H1 (cell line): ENCODE data around the gene KATNBL1. TPM values are rescaled to one million over a fixed set of nuclear protein-coding genes. Genes with fewer than 3 reads are reported as not detected.

Experiments
- CTCF ChIA-PET: fragments of 300-600 bp; sonication (Branson Sonifier 250); formaldehyde crosslinking; loops from one replicate; lab custom pipeline; 2021; ENCODE audit not compliant: partially characterized antibody; lab: Charles Lee
- POLR2A ChIA-PET: fragments of 300-600 bp; sonication (Branson Sonifier 250); formaldehyde crosslinking; loops from one replicate; lab custom pipeline; 2021; ENCODE audit warnings: inconsistent platforms; ENCODE audit not compliant: partially characterized antibody; lab: Charles Lee
- DNase-seq, 2 experiments: peaks; one replicate each; pipeline versions ENCODE4 v3.0.0 to v3.0.0-alpha.2; 2010 to 2022; ENCODE audit warnings: low spot score in 2 of 2, low read depth in 1 of 2, mixed read lengths in 1 of 2
- FAIRE-seq: peaks from 2 replicates; lab custom pipeline; 2011; peaks lifted over from hg19 to GRCh38; lab: Jason Lieb, UNC
- H2AFZ ChIP-seq: 2 replicates; pipeline ENCODE4 v1.8.1; 2012; ENCODE audit warnings: low read length, inconsistent platforms
- H2AK5ac ChIP-seq: 2 replicates; pipeline ENCODE4 v1.6.1; 2013; ENCODE audit warnings: low read depth, low read length
- H2BK120ac ChIP-seq: replicated peaks from 2 replicates; pipeline ENCODE3; 2013; ENCODE audit warnings: low read depth, low read length, inconsistent platforms
- H2BK12ac ChIP-seq: 2 replicates; pipeline ENCODE4 v1.6.1; 2013; ENCODE audit warnings: low read depth, low read length
- H2BK15ac ChIP-seq: 2 replicates; pipeline ENCODE4 v1.6.1; 2013; ENCODE audit warnings: low read length
- H2BK20ac ChIP-seq: 2 replicates; pipeline ENCODE4 v1.6.1; 2013; ENCODE audit warnings: low read length
- H2BK5ac ChIP-seq: 2 replicates; pipeline ENCODE4 v1.6.1; 2013; ENCODE audit warnings: low read depth, low read length
- H3K14ac ChIP-seq: 2 replicates; pipeline ENCODE4 v1.6.1; 2013; ENCODE audit warnings: inconsistent platforms; ENCODE audit not compliant: insufficient read length
- H3K18ac ChIP-seq: 2 replicates; pipeline ENCODE4 v1.6.1; 2013; ENCODE audit warnings: low read length; ENCODE audit errors: extremely low read depth
- H3K23ac ChIP-seq: 2 replicates; pipeline ENCODE4 v1.6.1; 2013; ENCODE audit warnings: inconsistent platforms; ENCODE audit not compliant: insufficient read length
- H3K23me2 ChIP-seq: 2 replicates; pipeline ENCODE4 v1.6.1; 2013; ENCODE audit warnings: low read depth, low read length
- H3K27ac ChIP-seq: 2 replicates; pipeline ENCODE4 v1.6.1; 2011; ENCODE audit warnings: low read depth, low read length, inconsistent platforms
- H3K27me3 ChIP-seq, 4 experiments: replicated peaks in 1 of 4; 1 replicate in 1 of 4; 2 replicates in 3 of 4; pipeline versions ENCODE4 v1.6.1 to v1.8.1; 2011 to 2013; ENCODE audit warnings: low read length in 3 of 4, mild to moderate bottlenecking in 3 of 4, inconsistent platforms in 2 of 4, mixed read lengths in 2 of 4, moderate library complexity in 1 of 4; ENCODE audit not compliant: control insufficient read depth in 3 of 4, insufficient read depth in 3 of 4; ENCODE audit errors: extremely low read depth in 1 of 4
- H3K36me3 ChIP-seq, 4 experiments: 2 replicates each; pipeline versions ENCODE4 v1.6.1 to v1.8.1; 2011 to 2013; ENCODE audit warnings: mild to moderate bottlenecking in 4 of 4, low read length in 3 of 4, moderate library complexity in 2 of 4, control low read depth in 1 of 4, inconsistent platforms in 1 of 4; ENCODE audit not compliant: insufficient read depth in 4 of 4, control insufficient read depth in 2 of 4
- H3K4ac ChIP-seq: replicated peaks from 2 replicates; pipeline ENCODE3; 2013; ENCODE audit warnings: low read length, low read depth, mixed read lengths, inconsistent platforms; ENCODE audit not compliant: insufficient read length
- H3K4me1 ChIP-seq, 4 experiments: replicated peaks in 1 of 4; 1 replicate in 1 of 4; 2 replicates in 3 of 4; pipeline versions ENCODE4 v1.6.1 to v1.8.1; 2011 to 2013; ENCODE audit warnings: low read length in 3 of 4, inconsistent platforms in 2 of 4, mixed read lengths in 1 of 4; ENCODE audit not compliant: insufficient read depth in 4 of 4, control insufficient read depth in 3 of 4
- H3K4me2 ChIP-seq, 2 experiments: 2 replicates each; pipeline versions ENCODE4 v1.6.1 to v1.8.1; 2011 to 2013; ENCODE audit warnings: low read depth in 2 of 2, low read length in 2 of 2, control low read depth in 1 of 2, inconsistent platforms in 1 of 2, mild to moderate bottlenecking in 1 of 2; ENCODE audit not compliant: insufficient read depth in 1 of 2
- H3K4me3 ChIP-seq, 4 experiments: fragments of 200-600, 300-600 bp in 1 of 4; sonication (generic), shearing (Covaris generic), sonication (Bioruptor Twin) in 1 of 4; 2 replicates each; pipeline versions ENCODE4 v1.5.1 to v1.8.1; 2011 to 2016; ENCODE audit warnings: low read length in 4 of 4, low read depth in 3 of 4, control low read depth in 2 of 4, inconsistent platforms in 2 of 4, mild to moderate bottlenecking in 2 of 4, mixed read lengths in 1 of 4, moderate library complexity in 1 of 4; ENCODE audit not compliant: insufficient read depth in 2 of 4; ENCODE audit errors: extremely low read depth in 1 of 4
- H3K56ac ChIP-seq: replicated peaks from 2 replicates; pipeline ENCODE3; 2013; ENCODE audit warnings: low read depth, mild to moderate bottlenecking, mixed read lengths, low read length, inconsistent platforms; ENCODE audit not compliant: insufficient read length
- H3K79me1 ChIP-seq: 2 replicates; pipeline ENCODE4 v1.6.1; 2013; ENCODE audit warnings: low read depth, low read length, control low read depth
- H3K79me2 ChIP-seq, 2 experiments: 2 replicates each; pipeline versions ENCODE4 v1.6.1 to v1.8.1; 2012 to 2013; ENCODE audit warnings: low read length in 2 of 2, mild to moderate bottlenecking in 2 of 2, inconsistent platforms in 1 of 2; ENCODE audit not compliant: insufficient read depth in 2 of 2, control insufficient read depth in 1 of 2
- H3K9ac ChIP-seq, 4 experiments: replicated peaks in 1 of 4; 1 replicate in 1 of 4; 2 replicates in 3 of 4; pipeline versions ENCODE4 v1.6.1 to v1.8.1; 2011 to 2013; ENCODE audit warnings: low read depth in 3 of 4, low read length in 3 of 4, control low read depth in 2 of 4, mild to moderate bottlenecking in 2 of 4, moderate library complexity in 2 of 4, inconsistent platforms in 1 of 4; ENCODE audit errors: extremely low read depth in 1 of 4
- H3K9me3 ChIP-seq, 2 experiments: 2 replicates each; pipeline versions ENCODE4 v1.6.1 to v1.8.1; 2012 to 2013; ENCODE audit warnings: mild to moderate bottlenecking in 2 of 2, moderate library complexity in 2 of 2, control low read depth in 1 of 2, inconsistent platforms in 1 of 2, low read depth in 1 of 2, low read length in 1 of 2, mixed read lengths in 1 of 2; ENCODE audit not compliant: insufficient read depth in 2 of 2
- H4K20me1 ChIP-seq, 2 experiments: replicated peaks in 1 of 2; 2 replicates each; pipeline versions ENCODE3 to v1.8.1; 2011 to 2013; ENCODE audit warnings: inconsistent platforms in 2 of 2, low read length in 2 of 2, mild to moderate bottlenecking in 1 of 2; ENCODE audit not compliant: insufficient read depth in 2 of 2, control insufficient read depth in 1 of 2
- H4K5ac ChIP-seq: 2 replicates; pipeline ENCODE4 v1.6.1; 2013; ENCODE audit warnings: low read length, low read depth, mixed read lengths, inconsistent platforms; ENCODE audit not compliant: insufficient read length
- H4K8ac ChIP-seq: 2 replicates; pipeline ENCODE4 v1.8.0; 2013; ENCODE audit warnings: mild to moderate bottlenecking, moderate library complexity, low read length, inconsistent platforms; ENCODE audit not compliant: insufficient read depth; ENCODE audit errors: extremely low read depth
- H4K91ac ChIP-seq: replicated peaks from 2 replicates; pipeline ENCODE3; 2013; ENCODE audit warnings: low read length, mixed read lengths, inconsistent platforms; ENCODE audit not compliant: insufficient read length
- CBX8 ChIP-seq: fragments of 300-800, 300-1000 bp; sonication (generic); IDR thresholded peaks from 2 replicates; pipeline ENCODE4 v1.7.1; 2016; ENCODE audit warnings: low read depth, low read length, borderline replicate concordance
- FOSL1 ChIP-seq: IDR thresholded peaks from 2 replicates; pipeline ENCODE4 v1.6.1; 2011; ENCODE audit warnings: mild to moderate bottlenecking, low read depth, low read length, moderate library complexity; ENCODE audit not compliant: insufficient read depth
- GTF2F1 ChIP-seq: IDR thresholded peaks from 2 replicates; pipeline ENCODE4 v1.6.1; 2012; ENCODE audit warnings: low read depth, low read length, improper control_type of control experiment, borderline replicate concordance
- HDAC2 ChIP-seq, 2 experiments: fragments of 300-600 bp in 1 of 2; sonication (generic) in 1 of 2; IDR thresholded peaks; 2 replicates each; pipeline ENCODE4 v1.6.1; 2011 to 2012; ENCODE audit warnings: low read depth in 2 of 2, low read length in 2 of 2, mild to moderate bottlenecking in 2 of 2, moderate library complexity in 2 of 2, borderline replicate concordance in 1 of 2, inconsistent platforms in 1 of 2
- SRF ChIP-seq: IDR thresholded peaks from 2 replicates; pipeline ENCODE4 v1.6.1; 2011; ENCODE audit warnings: mild to moderate bottlenecking, low read depth, low read length, moderate library complexity
- WGBS, 2 experiments: shearing (Covaris generic) in 1 of 2; methylation state at CpG; one replicate each; pipeline versions ENCODE4 v1.1.6 to v1.1.7; 2013 to 2015; ENCODE audit warnings: low lambda C conversion rate in 2 of 2, mixed read lengths in 2 of 2, inconsistent platforms in 1 of 2, low coverage in 1 of 2, missing lambda C conversion rate in 1 of 2; ENCODE audit not compliant: insufficient replicate concordance in 2 of 2, insufficient coverage in 1 of 2, insufficient read length in 1 of 2; ENCODE audit errors: extremely low coverage in 1 of 2, missing lambda C conversion rate in 1 of 2; 5-methylcytosine and 5-hydroxymethylcytosine counted together
- polyA plus RNA-seq, 7 experiments: library from polyadenylated mRNA; depleted of rRNA in 3 of 7; stranded (reverse) in 5 of 7; unstranded in 2 of 7; fragments of >200 nt in 5 of 7; fragments of 200-250 nt in 2 of 7; gene quantifications; 1 replicate in 5 of 7; 2 replicates in 1 of 7; 4 replicates in 1 of 7; pipeline versions ENCODE4 v1.2.1 to v1.2.3, GENCODE V29; 2011 to 2013; ENCODE audit warnings: missing spikeins in 2 of 7, mixed read lengths in 2 of 7
- total RNA-seq: library from RNA; stranded (reverse); fragmentation: NEBNext Ultra II Directional; extraction: Animal tissue kit (Norgen Biotek cat#: 25700); gene quantifications from 2 replicates; pipeline ENCODE4 v1.2.1, GENCODE V29; 2021

KATNBL1 gene
- total and polyA plus RNA-seq, 2 of the 8 experiments (the other 6 are each of a cell fraction or from before 2014, with no cell fraction given), result 14.2 to 51.4 TPM

DNA sequence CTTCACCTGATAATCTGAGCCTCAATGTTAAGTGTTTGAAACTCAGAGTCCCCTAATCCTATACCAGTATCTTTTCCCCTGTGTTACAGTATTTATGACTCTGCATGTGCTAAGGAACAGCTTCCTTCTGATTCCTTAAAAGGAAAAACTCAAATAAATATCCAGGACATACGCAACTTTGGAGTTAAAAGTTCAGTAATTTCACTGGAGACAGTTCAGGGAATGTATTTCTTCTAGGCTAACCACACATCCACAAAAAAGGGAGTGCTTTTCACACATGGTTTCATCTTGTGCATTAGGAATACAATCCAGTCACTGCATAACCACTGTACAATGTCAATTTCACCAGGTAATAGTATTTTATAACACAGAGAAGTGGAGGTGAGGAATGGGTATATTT is 77.0 kb downstream of the KATNBL1 start:
- H3K27ac ChIP-seq, result no peak overlapping the region
- FAIRE-seq, result peak; percentile 19
- H3K23me2 ChIP-seq, result no peaks in the 10 kb centered on the region
- H3K9ac ChIP-seq, result no peak overlapping the region
- POLR2A ChIA-PET, result interaction anchor here (1.2 to 1.4 kb wide), 2 partner anchors 9 to 10 kb away, joined by 3 to 7 read pairs; no protein-coding TSS in a partner anchor
- no peaks in the 10 kb centered on the region for H3K27me3 ChIP-seq
- CTCF ChIA-PET, result interaction anchor here (0.9 to 5.2 kb wide), 3 partner anchors 22 to 30 kb away, joined by 3 to 26 read pairs (median 3); no protein-coding TSS in a partner anchor
- H2BK120ac ChIP-seq, result no peak overlapping the region
- no peak overlapping the region for H2BK12ac ChIP-seq
- no peak overlapping the region for H2AFZ ChIP-seq
- no peaks in the 10 kb centered on the region for H3K4me1 ChIP-seq
- TF ChIP-seq CBX8 (no peak), SRF (no peak), FOSL1 (no peak), GTF2F1 (no peak), HDAC2 (IDR thresholded peaks at IDR 0.05; ENCODE audit: borderline replicate concordance in 1 of 2, low read depth in 2 of 2, low read length in 2 of 2) (no peak)
- no peaks in the 10 kb centered on the region for H3K36me3 ChIP-seq
- H2BK20ac ChIP-seq, result no peak overlapping the region
- H3K4me3 ChIP-seq, result no peak overlapping the region
- no peak overlapping the region for H2BK15ac ChIP-seq
- H4K91ac ChIP-seq, result no peak overlapping the region
- H4K8ac ChIP-seq, result no peak overlapping the region
- H3K56ac ChIP-seq, result no peak overlapping the region
- 94% methylated on average over 1 of the region's 1 CpG; no CpG with 5 or more reads in 1 of the 2 experiments for WGBS, 2 experiments
- no peak overlapping the region for H2BK5ac ChIP-seq
- no peak overlapping the region for H3K14ac ChIP-seq
- no peaks in the 10 kb centered on the region for H3K79me2 ChIP-seq
- DNase-seq, result no peak
- no peak overlapping the region for H2AK5ac ChIP-seq
- H3K18ac ChIP-seq, result no peak overlapping the region
- H4K5ac ChIP-seq, result no peak overlapping the region
- no peaks in the 10 kb centered on the region for H4K20me1 ChIP-seq
- no peaks in the 10 kb centered on the region for H3K9me3 ChIP-seq
- H3K23ac ChIP-seq, result no peak overlapping the region
- no peaks in the 10 kb centered on the region for H3K79me1 ChIP-seq
- no peak overlapping the region for H3K4ac ChIP-seq
- no peak overlapping the region for H3K4me2 ChIP-seq
